Natural killer cell (primary cell): ENCODE data around the gene PTPN11. TPM values are rescaled to one million over a fixed set of nuclear protein-coding genes. Genes with fewer than 3 reads are reported as not detected.

ENCODE experiments used
- ATAC-seq, 3 donors: fragments of 150-1000 bp in 2 of 3; fragments of 200-7000 bp in 1 of 3; cut with Tn5 transposase; 1 replicate in 1 of 3; 2 replicates in 2 of 3; pipeline ENCODE4 v1.10.0; 2021; ENCODE audit warnings: mild to moderate bottlenecking in 2 of 3, moderate library complexity in 2 of 3
- DNase-seq, 2 donors: peaks; one replicate each; pipeline versions ENCODE4 v3.0.0 to v3.0.0-alpha.2; 2013 to 2021; ENCODE audit warnings: mixed read lengths in 1 of 2
- H3K27ac ChIP-seq: one replicate; pipeline ENCODE4 v1.5.1; 2013; ENCODE audit warnings: mild to moderate bottlenecking, low read length
- H3K27me3 ChIP-seq: one replicate; pipeline ENCODE4 v1.6.1; 2013; ENCODE audit warnings: low read length; ENCODE audit not compliant: control insufficient read depth, insufficient read depth
- H3K36me3 ChIP-seq: one replicate; pipeline ENCODE4 v1.6.1; 2013; ENCODE audit warnings: low read length; ENCODE audit not compliant: control insufficient read depth, insufficient read depth
- H3K4me1 ChIP-seq: one replicate; pipeline ENCODE4 v1.6.1; 2013; ENCODE audit warnings: low read length; ENCODE audit not compliant: control insufficient read depth, insufficient read depth
- H3K4me3 ChIP-seq: one replicate; pipeline ENCODE4 v1.5.1; 2013; ENCODE audit warnings: low read length
- H3K9me3 ChIP-seq: one replicate; pipeline ENCODE4 v1.6.1; 2013; ENCODE audit warnings: low read length; ENCODE audit not compliant: control insufficient read depth, insufficient read depth
- H3K27ac Mint-ChIP-seq, 2 donors: one replicate each; pipeline ENCODE4 v1.8.0; 2022; ENCODE audit warnings: mild to moderate bottlenecking in 2 of 2, mixed read lengths in 2 of 2, moderate library complexity in 1 of 2
- H3K27me3 Mint-ChIP-seq, 2 donors: one replicate each; pipeline ENCODE4 v1.8.0; 2022; ENCODE audit warnings: low read depth in 2 of 2, mixed read lengths in 2 of 2
- H3K36me3 Mint-ChIP-seq: one replicate; pipeline ENCODE4 v1.8.0; 2022; ENCODE audit warnings: mixed read lengths
- H3K4me1 Mint-ChIP-seq, 2 donors: one replicate each; pipeline ENCODE4 v1.8.0; 2022; ENCODE audit warnings: mixed read lengths in 2 of 2
- H3K4me3 Mint-ChIP-seq: one replicate; pipeline ENCODE4 v1.8.0; 2022; ENCODE audit warnings: mild to moderate bottlenecking, moderate library complexity, mixed read lengths
- H3K9me3 Mint-ChIP-seq, 2 donors: one replicate each; pipeline ENCODE4 v1.8.0; 2022; ENCODE audit warnings: mixed read lengths in 2 of 2
- WGBS: methylation state at CpG from one replicate; pipeline ENCODE4 v1.1.7; 2013; ENCODE audit warnings: missing lambda C conversion rate; ENCODE audit not compliant: insufficient coverage; 5-methylcytosine and 5-hydroxymethylcytosine counted together
- intact Hi-C: fragments of 100-400 bp; cut with micrococcal nuclease; formaldehyde crosslinking; loops from one replicate; pipeline ENCODE4 v1.14.2; 2022
- total RNA-seq, 4 donors: library from RNA; stranded (reverse); fragments of 120-200 nt in 1 of 4; gene quantifications; one replicate each; pipeline versions ENCODE4 v1.2.3 to v1.2.4, GENCODE V29; 2013 to 2022
- TF ChIP-seq, protein P1 (sequence below): fragments of 200-600 bp; IDR thresholded peaks from one replicate; pipeline ENCODE4 v1.8.0; 2022; ENCODE audit warnings: antibody characterized with exemption

PTPN11 gene
- total RNA-seq, 3 donors from 2014 or later (not counting 1 experiment from before 2014, with no cell fraction given), result 57.3 to 72.1 (median 63.8) TPM

DNA sequence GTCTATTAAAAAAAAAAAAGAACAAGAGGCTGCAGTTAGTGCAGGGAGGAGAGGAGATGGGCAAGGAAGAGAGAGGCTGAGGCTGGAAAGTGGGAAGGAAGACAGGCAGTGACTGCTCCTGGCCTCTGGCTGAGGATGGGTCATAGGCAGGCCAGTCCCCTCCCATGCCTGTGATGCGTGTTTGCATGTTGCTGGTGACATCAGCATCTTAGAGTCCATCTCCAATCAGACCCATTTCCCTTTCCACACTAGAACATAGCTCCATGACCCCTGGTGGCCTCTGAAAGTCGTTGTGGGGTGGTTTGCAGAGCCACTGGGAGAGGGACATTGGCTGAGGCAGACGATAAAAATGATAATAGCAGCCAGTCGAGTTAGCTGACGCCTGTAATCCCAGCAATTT is 132.9 kb downstream of the PTPN11 start:
- intact Hi-C loops, result no loop called here
- H3K4me3 Mint-ChIP-seq, result no peak overlapping the region
- WGBS, result 73% methylated on average over 5 of the region's 5 CpGs
- no peak for ATAC-seq
- H3K27ac ChIP-seq, result no peak overlapping the region
- H3K27ac Mint-ChIP-seq, result no peak overlapping the region
- peaks cover 21% of the 10 kb centered on the region in 2 donors for H3K27me3 Mint-ChIP-seq
- H3K9me3 Mint-ChIP-seq, result no peaks in the 10 kb centered on the region
- no peaks in the 10 kb centered on the region for H3K36me3 ChIP-seq
- TF ChIP-seq, protein P1, sequence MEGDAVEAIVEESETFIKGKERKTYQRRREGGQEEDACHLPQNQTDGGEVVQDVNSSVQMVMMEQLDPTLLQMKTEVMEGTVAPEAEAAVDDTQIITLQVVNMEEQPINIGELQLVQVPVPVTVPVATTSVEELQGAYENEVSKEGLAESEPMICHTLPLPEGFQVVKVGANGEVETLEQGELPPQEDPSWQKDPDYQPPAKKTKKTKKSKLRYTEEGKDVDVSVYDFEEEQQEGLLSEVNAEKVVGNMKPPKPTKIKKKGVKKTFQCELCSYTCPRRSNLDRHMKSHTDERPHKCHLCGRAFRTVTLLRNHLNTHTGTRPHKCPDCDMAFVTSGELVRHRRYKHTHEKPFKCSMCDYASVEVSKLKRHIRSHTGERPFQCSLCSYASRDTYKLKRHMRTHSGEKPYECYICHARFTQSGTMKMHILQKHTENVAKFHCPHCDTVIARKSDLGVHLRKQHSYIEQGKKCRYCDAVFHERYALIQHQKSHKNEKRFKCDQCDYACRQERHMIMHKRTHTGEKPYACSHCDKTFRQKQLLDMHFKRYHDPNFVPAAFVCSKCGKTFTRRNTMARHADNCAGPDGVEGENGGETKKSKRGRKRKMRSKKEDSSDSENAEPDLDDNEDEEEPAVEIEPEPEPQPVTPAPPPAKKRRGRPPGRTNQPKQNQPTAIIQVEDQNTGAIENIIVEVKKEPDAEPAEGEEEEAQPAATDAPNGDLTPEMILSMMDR, result no peak
- H3K36me3 Mint-ChIP-seq, result no peaks in the 10 kb centered on the region
- no peaks in the 10 kb centered on the region for H3K4me1 Mint-ChIP-seq
- no peak for DNase-seq
- H3K4me1 ChIP-seq, result peaks cover 4% of the 10 kb centered on the region
- H3K9me3 ChIP-seq, result no peaks in the 10 kb centered on the region
- H3K4me3 ChIP-seq, result no peak overlapping the region
- peaks cover 4% of the 10 kb centered on the region for H3K27me3 ChIP-seq

DNA sequence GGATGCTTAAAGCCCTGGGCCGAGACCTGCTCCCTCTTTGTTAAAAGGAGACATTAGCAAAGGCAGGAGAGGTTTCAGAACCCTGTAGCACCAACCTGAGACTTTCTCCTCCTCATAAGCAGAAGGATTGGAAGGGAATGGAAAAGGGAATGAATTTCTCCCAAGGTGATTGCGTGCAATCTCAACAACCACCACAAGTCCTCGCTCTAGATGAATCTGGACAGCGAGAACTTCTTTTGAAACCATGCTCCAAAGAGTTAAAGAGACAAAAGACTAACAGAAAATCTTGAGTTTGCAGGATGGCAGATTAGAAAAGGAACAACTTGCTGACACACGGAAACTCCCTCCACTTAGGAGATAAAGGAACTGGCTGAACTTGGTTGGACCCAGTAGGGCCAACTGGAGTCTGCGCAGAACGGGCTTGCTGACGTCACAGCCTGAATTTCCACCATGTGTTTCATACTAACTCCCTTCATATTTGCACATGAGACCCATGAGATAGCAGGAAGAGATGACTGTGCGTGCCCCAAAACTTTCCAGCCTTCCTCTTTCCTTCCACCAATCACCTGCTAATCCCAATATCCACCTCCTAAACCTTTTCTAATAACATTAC is 137.0 kb downstream of the PTPN11 start:
- H3K9me3 ChIP-seq, result no peaks in the 10 kb centered on the region
- no peak for ATAC-seq
- peaks cover 15 to 26% of the 10 kb centered on the region in 2 donors for H3K27me3 Mint-ChIP-seq
- no peak overlapping the region for H3K4me3 ChIP-seq
- no peaks in the 10 kb centered on the region for H3K4me1 Mint-ChIP-seq
- H3K4me1 ChIP-seq, result no peaks in the 10 kb centered on the region
- intact Hi-C loops, result no loop called here
- H3K36me3 ChIP-seq, result no peaks in the 10 kb centered on the region
- no peak overlapping the region for H3K27ac Mint-ChIP-seq
- WGBS, result 79% methylated on average over 9 of the region's 9 CpGs
- H3K4me3 Mint-ChIP-seq, result no peak overlapping the region
- H3K36me3 Mint-ChIP-seq, result no peaks in the 10 kb centered on the region
- TF ChIP-seq, protein P1, result no peak
- H3K27ac ChIP-seq, result no peak overlapping the region
- no peaks in the 10 kb centered on the region for H3K9me3 Mint-ChIP-seq
- peaks cover 2% of the 10 kb centered on the region for H3K27me3 ChIP-seq
- DNase-seq, result no peak

DNA sequence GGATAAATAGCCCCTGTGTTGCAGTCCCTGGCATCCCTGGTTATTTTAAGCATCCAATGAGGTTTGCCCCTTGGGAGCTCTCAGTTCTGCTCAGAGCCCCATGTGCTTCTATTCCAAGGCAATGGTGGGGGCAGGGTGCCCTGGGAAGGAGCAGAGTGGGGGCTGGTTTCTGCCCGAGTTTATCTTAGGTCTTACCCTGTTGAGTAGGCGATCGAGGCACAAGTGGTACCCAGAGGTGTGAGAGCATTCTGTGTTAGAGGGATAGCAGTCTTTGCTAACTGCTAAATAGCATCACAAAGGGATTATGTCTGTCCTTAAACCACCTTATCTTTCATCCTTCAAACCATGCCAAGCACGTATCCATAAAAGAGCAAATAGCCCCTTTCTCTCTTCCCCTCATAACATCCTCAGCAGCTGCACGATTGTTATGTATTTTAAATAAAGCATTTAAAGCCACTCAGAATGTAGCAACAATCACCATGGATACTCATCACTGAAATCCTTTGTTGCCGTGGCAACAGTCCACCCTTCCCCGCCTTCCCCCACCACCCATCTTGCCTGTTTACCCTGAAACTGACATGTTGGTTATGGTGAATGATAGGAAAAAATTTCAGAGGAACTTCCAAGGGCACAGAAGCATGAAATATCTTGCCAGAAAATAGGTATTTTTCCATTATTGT is 139.3 kb downstream of the PTPN11 start:
- Histone ChIP-seq H3K36me3 (no peaks in the 10 kb centered on the region), H3K27ac (no peak overlapping the region), H3K4me3 (no peak overlapping the region), H3K4me1 (no peaks in the 10 kb centered on the region), H3K27me3 (peaks cover 2% of the 10 kb centered on the region), H3K9me3 (no peaks in the 10 kb centered on the region)
- WGBS, result 83% methylated on average over 5 of the region's 7 CpGs
- Mint-ChIP-seq H3K36me3 (no peaks in the 10 kb centered on the region), H3K27ac (no peak overlapping the region), H3K4me3 (no peak overlapping the region), H3K9me3 (no peaks in the 10 kb centered on the region), H3K27me3 (peaks cover 18 to 30% of the 10 kb centered on the region in 2 donors), H3K4me1 (no peaks in the 10 kb centered on the region)
- DNase-seq (no peak), ATAC-seq (no peak)
- intact Hi-C loops, result no loop called here
- TF ChIP-seq, protein P1, result no peak

Other genes with a start within 250 kb of the PTPN11 start
- 10 to 100 TPM; 66.9 to 82.6 (median 79.2) TPM for gene HECTD4, start 36.5 kb upstream of the PTPN11 start, total RNA-seq
- 1,000 to 10,000 TPM in 1 of 3 donors, 100 to 1,000 TPM in 2; 893 to 1,024 (median 955) TPM for gene RPL6, start 9.3 kb upstream of the PTPN11 start, total RNA-seq